ENCODE results near the gene DDX51. TPM values are rescaled to one million over a fixed set of nuclear protein-coding genes. Genes with fewer than 3 reads are reported as not detected.

DDX51 gene
- total RNA-seq, 1 donor from 2014 or later: 10.2 TPM

DNA sequence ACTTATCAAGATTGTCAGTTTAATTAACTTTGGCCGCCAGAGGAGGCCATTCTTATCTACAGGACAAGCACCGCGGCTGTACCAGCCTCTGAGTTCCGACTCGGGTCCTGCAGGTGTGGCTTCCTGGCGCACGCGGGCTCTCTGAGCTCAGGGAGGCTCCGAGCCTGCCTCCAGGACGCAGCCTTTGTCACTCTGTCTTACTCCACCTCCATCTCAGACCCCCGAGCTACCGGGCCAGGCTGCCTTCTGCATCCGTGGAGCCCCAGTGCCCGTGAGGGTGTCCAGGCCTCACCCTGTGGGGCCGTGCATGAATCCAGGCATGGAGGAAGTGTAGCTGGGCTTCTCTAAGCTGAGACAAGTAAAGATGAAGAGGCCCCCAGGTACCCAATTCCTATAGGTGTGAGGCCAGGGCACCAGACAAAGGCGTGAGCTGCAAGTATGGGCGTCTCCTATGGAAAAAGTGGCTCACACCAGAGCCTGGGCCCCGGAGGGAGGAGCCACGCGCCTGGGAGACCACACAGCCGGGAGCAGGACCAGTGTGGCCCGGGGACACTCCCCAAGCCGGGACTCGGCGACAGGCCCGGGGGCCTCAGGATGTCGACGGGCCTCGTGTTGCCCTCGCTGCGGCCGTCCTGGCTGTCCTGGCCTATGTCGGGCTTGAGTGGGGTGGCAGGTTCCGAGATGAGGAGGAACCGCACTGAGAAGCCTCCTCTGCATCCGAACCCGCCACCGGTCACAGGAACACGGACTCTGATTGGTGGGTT lies 42.9 kb upstream of the DDX51 start:
- Histone ChIP-seq H3K9me3 (ENCODE audit: insufficient read depth, low read depth, low read length) (no peaks in the 10 kb centered on the region), H3K4me1 (ENCODE audit: insufficient read depth, low read length) (peaks cover 7% of the 10 kb centered on the region), H3K79me2 (ENCODE audit: insufficient read depth, low read length) (no peaks in the 10 kb centered on the region), H3K4me2 (ENCODE audit: low read length) (no peak overlapping the region), H3K9ac (ENCODE audit: low read length) (no peak overlapping the region), H4K20me1 (ENCODE audit: insufficient read depth, low read length) (no peaks in the 10 kb centered on the region), H3K27me3 (ENCODE audit: insufficient read depth, low read length) (peaks cover 12% of the 10 kb centered on the region), H3K4me3 (ENCODE audit: insufficient read depth, low read depth, low read length) (no peak overlapping the region), H3K36me3 (ENCODE audit: insufficient read depth, low read length) (no peaks in the 10 kb centered on the region), H2AFZ (ENCODE audit: low read depth, low read length) (no peak overlapping the region), H3K27ac (ENCODE audit: low read depth, low read length) (no peak overlapping the region)
- H3K9me3 Mint-ChIP-seq (ENCODE audit: unreplicated experiment): peaks cover 4% of the 10 kb centered on the region
- H3K36me3 Mint-ChIP-seq (ENCODE audit: low read depth, unreplicated experiment): peaks cover 2% of the 10 kb centered on the region
- H3K27ac Mint-ChIP-seq (ENCODE audit: unreplicated experiment): no peak overlapping the region
- no peak overlapping the region for H3K4me3 Mint-ChIP-seq (ENCODE audit: unreplicated experiment)
- FAIRE-seq (no peak), DNase-seq (ENCODE audit: low read depth) (no peak)
- TF ChIP-seq, protein P1, sequence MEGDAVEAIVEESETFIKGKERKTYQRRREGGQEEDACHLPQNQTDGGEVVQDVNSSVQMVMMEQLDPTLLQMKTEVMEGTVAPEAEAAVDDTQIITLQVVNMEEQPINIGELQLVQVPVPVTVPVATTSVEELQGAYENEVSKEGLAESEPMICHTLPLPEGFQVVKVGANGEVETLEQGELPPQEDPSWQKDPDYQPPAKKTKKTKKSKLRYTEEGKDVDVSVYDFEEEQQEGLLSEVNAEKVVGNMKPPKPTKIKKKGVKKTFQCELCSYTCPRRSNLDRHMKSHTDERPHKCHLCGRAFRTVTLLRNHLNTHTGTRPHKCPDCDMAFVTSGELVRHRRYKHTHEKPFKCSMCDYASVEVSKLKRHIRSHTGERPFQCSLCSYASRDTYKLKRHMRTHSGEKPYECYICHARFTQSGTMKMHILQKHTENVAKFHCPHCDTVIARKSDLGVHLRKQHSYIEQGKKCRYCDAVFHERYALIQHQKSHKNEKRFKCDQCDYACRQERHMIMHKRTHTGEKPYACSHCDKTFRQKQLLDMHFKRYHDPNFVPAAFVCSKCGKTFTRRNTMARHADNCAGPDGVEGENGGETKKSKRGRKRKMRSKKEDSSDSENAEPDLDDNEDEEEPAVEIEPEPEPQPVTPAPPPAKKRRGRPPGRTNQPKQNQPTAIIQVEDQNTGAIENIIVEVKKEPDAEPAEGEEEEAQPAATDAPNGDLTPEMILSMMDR (IDR thresholded peaks at IDR 0.05; ENCODE audit: insufficient read depth, low read depth, low read length): no peak
- no peak for TF ChIP-seq EZH2 (IDR thresholded peaks at IDR 0.05; ENCODE audit: insufficient read depth, low read length)
- H3K27me3 Mint-ChIP-seq (ENCODE audit: low read depth, unreplicated experiment): peaks cover 53% of the 10 kb centered on the region
- H3K4me1 Mint-ChIP-seq (ENCODE audit: low read depth, unreplicated experiment): no peaks in the 10 kb centered on the region

DNA sequence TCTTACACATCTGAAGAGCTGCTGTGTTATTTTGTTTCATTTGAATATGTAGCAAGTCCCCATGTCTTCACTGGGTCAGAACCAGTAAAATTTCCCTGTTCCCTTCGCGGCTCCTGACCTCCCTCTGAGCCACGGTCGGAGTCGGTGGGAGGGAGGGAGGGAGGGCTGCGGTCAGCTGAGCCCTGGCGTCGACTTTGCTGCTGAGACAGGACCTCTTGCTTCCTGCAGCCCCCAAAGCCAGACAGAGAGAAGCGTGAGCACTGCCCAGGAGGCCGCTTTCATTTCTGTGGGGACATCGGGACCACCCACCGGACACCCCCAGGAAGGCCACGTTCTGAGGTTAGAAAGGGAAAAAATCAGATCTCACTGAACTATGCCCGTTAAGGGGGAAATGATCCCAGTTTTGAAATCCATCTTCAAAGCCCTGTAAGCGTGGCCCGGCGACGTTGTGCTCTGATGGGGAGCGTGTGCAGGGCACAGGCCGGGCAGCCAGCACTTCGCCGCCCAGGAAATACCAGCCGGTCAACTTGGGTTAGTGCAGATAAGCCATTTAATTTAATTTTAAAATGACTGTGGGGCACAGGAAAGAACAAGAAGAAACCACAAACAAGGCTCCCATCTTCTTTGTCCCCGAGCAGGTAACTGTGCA lies 42.2 kb upstream of the DDX51 start:
- FAIRE-seq: no peak
- peaks cover 4% of the 10 kb centered on the region for H3K9me3 Mint-ChIP-seq (ENCODE audit: unreplicated experiment)
- no peak overlapping the region for H2AFZ ChIP-seq (ENCODE audit: low read depth, low read length)
- DNase-seq (ENCODE audit: low read depth): no peak
- no peak overlapping the region for H3K9ac ChIP-seq (ENCODE audit: low read length)
- peaks cover 55% of the 10 kb centered on the region for H3K27me3 Mint-ChIP-seq (ENCODE audit: low read depth, unreplicated experiment)
- H3K4me1 Mint-ChIP-seq (ENCODE audit: low read depth, unreplicated experiment): no peaks in the 10 kb centered on the region
- H3K9me3 ChIP-seq (ENCODE audit: insufficient read depth, low read depth, low read length): peaks cover 1% of the 10 kb centered on the region
- no peak overlapping the region for H3K27ac ChIP-seq (ENCODE audit: low read depth, low read length)
- peaks cover 12% of the 10 kb centered on the region for H3K27me3 ChIP-seq (ENCODE audit: insufficient read depth, low read length)
- H3K4me3 ChIP-seq (ENCODE audit: insufficient read depth, low read depth, low read length): no peak overlapping the region
- H3K4me1 ChIP-seq (ENCODE audit: insufficient read depth, low read length): peaks cover 7% of the 10 kb centered on the region
- no peaks in the 10 kb centered on the region for H4K20me1 ChIP-seq (ENCODE audit: insufficient read depth, low read length)
- H3K4me2 ChIP-seq (ENCODE audit: low read length): no peak overlapping the region
- H3K4me3 Mint-ChIP-seq (ENCODE audit: unreplicated experiment): no peak overlapping the region
- H3K36me3 ChIP-seq (ENCODE audit: insufficient read depth, low read length): no peaks in the 10 kb centered on the region
- H3K79me2 ChIP-seq (ENCODE audit: insufficient read depth, low read length): no peaks in the 10 kb centered on the region
- peaks cover 2% of the 10 kb centered on the region for H3K36me3 Mint-ChIP-seq (ENCODE audit: low read depth, unreplicated experiment)
- H3K27ac Mint-ChIP-seq (ENCODE audit: unreplicated experiment): no peak overlapping the region
- TF ChIP-seq, protein P1 (IDR thresholded peaks at IDR 0.05; ENCODE audit: insufficient read depth, low read depth, low read length): no peak
- TF ChIP-seq EZH2 (IDR thresholded peaks at IDR 0.05; ENCODE audit: insufficient read depth, low read length): no peak

DNA sequence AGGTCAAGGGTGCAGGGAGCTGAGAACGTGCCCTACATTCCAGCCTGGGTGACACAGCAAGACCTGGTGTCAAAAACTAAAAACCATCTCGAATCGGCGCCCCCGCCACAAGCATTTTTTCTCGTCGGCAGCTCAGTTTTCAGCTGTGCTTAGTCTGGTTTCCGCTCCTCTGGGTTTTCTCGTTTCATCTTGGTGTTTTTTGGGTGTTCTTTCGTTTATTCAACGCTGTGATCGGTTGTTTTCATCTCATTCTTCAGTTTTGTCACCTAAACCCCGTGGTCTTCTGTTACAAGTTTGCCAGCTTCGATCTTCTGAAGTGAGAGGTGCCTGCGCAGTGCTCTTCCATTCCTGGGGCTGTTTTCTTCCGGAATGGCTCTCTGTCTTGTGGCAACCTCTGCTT lies 41.6 kb upstream of the DDX51 start:
- Histone ChIP-seq H3K9ac (ENCODE audit: low read length) (no peak overlapping the region), H3K36me3 (ENCODE audit: insufficient read depth, low read length) (no peaks in the 10 kb centered on the region), H3K27ac (ENCODE audit: low read depth, low read length) (no peak overlapping the region), H2AFZ (ENCODE audit: low read depth, low read length) (no peak overlapping the region), H3K4me2 (ENCODE audit: low read length) (no peak overlapping the region), H3K79me2 (ENCODE audit: insufficient read depth, low read length) (no peaks in the 10 kb centered on the region), H4K20me1 (ENCODE audit: insufficient read depth, low read length) (no peaks in the 10 kb centered on the region), H3K4me3 (ENCODE audit: insufficient read depth, low read depth, low read length) (no peak overlapping the region), H3K4me1 (ENCODE audit: insufficient read depth, low read length) (peaks cover 7% of the 10 kb centered on the region), H3K9me3 (ENCODE audit: insufficient read depth, low read depth, low read length) (peaks cover 5% of the 10 kb centered on the region), H3K27me3 (ENCODE audit: insufficient read depth, low read length) (peaks cover 12% of the 10 kb centered on the region)
- TF ChIP-seq EZH2 (IDR thresholded peaks at IDR 0.05; ENCODE audit: insufficient read depth, low read length): no peak
- TF ChIP-seq, protein P1 (IDR thresholded peaks at IDR 0.05; ENCODE audit: insufficient read depth, low read depth, low read length): no peak
- FAIRE-seq: no peak
- H3K27ac Mint-ChIP-seq (ENCODE audit: unreplicated experiment): no peak overlapping the region
- no peaks in the 10 kb centered on the region for H3K4me1 Mint-ChIP-seq (ENCODE audit: low read depth, unreplicated experiment)
- peaks cover 4% of the 10 kb centered on the region for H3K9me3 Mint-ChIP-seq (ENCODE audit: unreplicated experiment)
- H3K36me3 Mint-ChIP-seq (ENCODE audit: low read depth, unreplicated experiment): peaks cover 2% of the 10 kb centered on the region
- H3K27me3 Mint-ChIP-seq (ENCODE audit: low read depth, unreplicated experiment): peaks cover 55% of the 10 kb centered on the region
- no peak overlapping the region for H3K4me3 Mint-ChIP-seq (ENCODE audit: unreplicated experiment)
- DNase-seq (ENCODE audit: low read depth): no peak

Measured in astrocyte (in vitro differentiated cells and primary cell).